Measurements from ENCODE around the gene COMT.

DNA sequence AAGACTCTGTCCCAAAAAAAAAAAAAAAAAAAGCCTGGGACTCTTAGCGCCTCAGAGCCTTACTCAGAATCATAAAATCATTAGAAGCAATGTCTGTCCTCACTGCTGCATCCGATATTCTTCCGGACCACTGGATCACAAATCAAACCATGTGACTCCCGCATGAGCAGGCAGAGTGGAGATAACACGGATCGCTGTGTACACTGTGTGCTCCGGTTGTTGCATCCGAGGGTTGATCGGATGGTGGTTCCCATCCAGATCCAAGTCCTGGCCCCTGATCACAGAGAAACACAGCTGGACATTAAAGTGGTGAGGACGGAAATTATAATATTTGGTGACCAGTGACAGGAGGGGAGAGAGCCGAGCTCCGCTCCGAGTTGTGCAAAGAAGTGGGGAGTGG lies 9.8 kb downstream of the COMT start:
- no peak for TF ChIP-seq BRCA1 (IDR thresholded peaks at IDR 0.05)
- TF ChIP-seq BRCA1 (CRISPR knock-in tag; IDR thresholded peaks at IDR 0.05), result no peak
- TF ChIP-seq SP1 (CRISPR knock-in tag; IDR thresholded peaks at IDR 0.05), result no peak
- TF ChIP-seq, protein P1, sequence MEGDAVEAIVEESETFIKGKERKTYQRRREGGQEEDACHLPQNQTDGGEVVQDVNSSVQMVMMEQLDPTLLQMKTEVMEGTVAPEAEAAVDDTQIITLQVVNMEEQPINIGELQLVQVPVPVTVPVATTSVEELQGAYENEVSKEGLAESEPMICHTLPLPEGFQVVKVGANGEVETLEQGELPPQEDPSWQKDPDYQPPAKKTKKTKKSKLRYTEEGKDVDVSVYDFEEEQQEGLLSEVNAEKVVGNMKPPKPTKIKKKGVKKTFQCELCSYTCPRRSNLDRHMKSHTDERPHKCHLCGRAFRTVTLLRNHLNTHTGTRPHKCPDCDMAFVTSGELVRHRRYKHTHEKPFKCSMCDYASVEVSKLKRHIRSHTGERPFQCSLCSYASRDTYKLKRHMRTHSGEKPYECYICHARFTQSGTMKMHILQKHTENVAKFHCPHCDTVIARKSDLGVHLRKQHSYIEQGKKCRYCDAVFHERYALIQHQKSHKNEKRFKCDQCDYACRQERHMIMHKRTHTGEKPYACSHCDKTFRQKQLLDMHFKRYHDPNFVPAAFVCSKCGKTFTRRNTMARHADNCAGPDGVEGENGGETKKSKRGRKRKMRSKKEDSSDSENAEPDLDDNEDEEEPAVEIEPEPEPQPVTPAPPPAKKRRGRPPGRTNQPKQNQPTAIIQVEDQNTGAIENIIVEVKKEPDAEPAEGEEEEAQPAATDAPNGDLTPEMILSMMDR (IDR thresholded peaks at IDR 0.05 in 2 of 3, conservative IDR thresholded peaks at IDR 0.05 in 1 of 3; ENCODE audit: insufficient read depth in 2 of 3, low read depth in 1 of 3, low read length in 3 of 3), result no peak
